Measurements from ENCODE around the gene ASNSD1.

- TF ChIP-seq CTCF (conservative IDR thresholded peaks at IDR 0.05; ENCODE audit: low read length): no peak
- no peak for TF ChIP-seq EZH2phosphoT487 (IDR thresholded peaks at IDR 0.05; ENCODE audit: borderline replicate concordance)
Measured at GRCh38 chr2:189674374-189675112, 13.3 kb downstream of the ASNSD1 start, which contains the start of gene ANKAR.

Data from Loucy (cell line).